ENCODE data around the gene CHPT1. TPM values are rescaled to one million over a fixed set of nuclear protein-coding genes. Genes with fewer than 3 reads are reported as not detected.

The CHPT1 gene
- total RNA-seq, 3 donors from 2014 or later, result 86.7 to 98.2 (median 97.2) TPM

- H3K4me3 ChIP-seq, result no peak overlapping the region
- intact Hi-C loops (cut with DNase I, micrococcal nuclease), result no loop called here
- H3K36me3 ChIP-seq (ENCODE audit: low read depth), result no peaks in the 10 kb centered on the region
- no peak for DNase-seq
- peak; percentile 59 for ATAC-seq
- TF ChIP-seq, protein P1, sequence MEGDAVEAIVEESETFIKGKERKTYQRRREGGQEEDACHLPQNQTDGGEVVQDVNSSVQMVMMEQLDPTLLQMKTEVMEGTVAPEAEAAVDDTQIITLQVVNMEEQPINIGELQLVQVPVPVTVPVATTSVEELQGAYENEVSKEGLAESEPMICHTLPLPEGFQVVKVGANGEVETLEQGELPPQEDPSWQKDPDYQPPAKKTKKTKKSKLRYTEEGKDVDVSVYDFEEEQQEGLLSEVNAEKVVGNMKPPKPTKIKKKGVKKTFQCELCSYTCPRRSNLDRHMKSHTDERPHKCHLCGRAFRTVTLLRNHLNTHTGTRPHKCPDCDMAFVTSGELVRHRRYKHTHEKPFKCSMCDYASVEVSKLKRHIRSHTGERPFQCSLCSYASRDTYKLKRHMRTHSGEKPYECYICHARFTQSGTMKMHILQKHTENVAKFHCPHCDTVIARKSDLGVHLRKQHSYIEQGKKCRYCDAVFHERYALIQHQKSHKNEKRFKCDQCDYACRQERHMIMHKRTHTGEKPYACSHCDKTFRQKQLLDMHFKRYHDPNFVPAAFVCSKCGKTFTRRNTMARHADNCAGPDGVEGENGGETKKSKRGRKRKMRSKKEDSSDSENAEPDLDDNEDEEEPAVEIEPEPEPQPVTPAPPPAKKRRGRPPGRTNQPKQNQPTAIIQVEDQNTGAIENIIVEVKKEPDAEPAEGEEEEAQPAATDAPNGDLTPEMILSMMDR (IDR thresholded peaks at IDR 0.05), result peak; percentile 49
- H3K9me3 ChIP-seq, result no peaks in the 10 kb centered on the region
- no peaks in the 10 kb centered on the region for H3K4me1 ChIP-seq (ENCODE audit: low read depth)
Measured at GRCh38 chr12:101759396-101760047, 62.1 kb downstream of the CHPT1 start.

GRCh38 chr12:101761350-101761749 lies 63.9 kb downstream of the CHPT1 start:
- Histone ChIP-seq H3K36me3 (ENCODE audit: low read depth) (peaks cover 6% of the 10 kb centered on the region), H3K4me1 (ENCODE audit: low read depth) (peaks cover 3% of the 10 kb centered on the region), H3K4me3 (no peak overlapping the region), H3K9me3 (no peaks in the 10 kb centered on the region)
- intact Hi-C loops (cut with DNase I, micrococcal nuclease), result no loop called here
- ATAC-seq (no peak), DNase-seq (no peak)
- TF ChIP-seq, protein P1 (IDR thresholded peaks at IDR 0.05), result no peak

- DNase-seq (no peak), ATAC-seq (no peak)
- Histone ChIP-seq H3K4me3 (no peak overlapping the region), H3K9me3 (no peaks in the 10 kb centered on the region), H3K4me1 (ENCODE audit: low read depth) (peaks cover 3% of the 10 kb centered on the region), H3K36me3 (ENCODE audit: low read depth) (peaks cover 6% of the 10 kb centered on the region)
- TF ChIP-seq, protein P1 (IDR thresholded peaks at IDR 0.05), result no peak
- intact Hi-C loops (cut with DNase I, micrococcal nuclease), result no loop called here
Measured at GRCh38 chr12:101761781-101762180, 64.3 kb downstream of the CHPT1 start.

DNA sequence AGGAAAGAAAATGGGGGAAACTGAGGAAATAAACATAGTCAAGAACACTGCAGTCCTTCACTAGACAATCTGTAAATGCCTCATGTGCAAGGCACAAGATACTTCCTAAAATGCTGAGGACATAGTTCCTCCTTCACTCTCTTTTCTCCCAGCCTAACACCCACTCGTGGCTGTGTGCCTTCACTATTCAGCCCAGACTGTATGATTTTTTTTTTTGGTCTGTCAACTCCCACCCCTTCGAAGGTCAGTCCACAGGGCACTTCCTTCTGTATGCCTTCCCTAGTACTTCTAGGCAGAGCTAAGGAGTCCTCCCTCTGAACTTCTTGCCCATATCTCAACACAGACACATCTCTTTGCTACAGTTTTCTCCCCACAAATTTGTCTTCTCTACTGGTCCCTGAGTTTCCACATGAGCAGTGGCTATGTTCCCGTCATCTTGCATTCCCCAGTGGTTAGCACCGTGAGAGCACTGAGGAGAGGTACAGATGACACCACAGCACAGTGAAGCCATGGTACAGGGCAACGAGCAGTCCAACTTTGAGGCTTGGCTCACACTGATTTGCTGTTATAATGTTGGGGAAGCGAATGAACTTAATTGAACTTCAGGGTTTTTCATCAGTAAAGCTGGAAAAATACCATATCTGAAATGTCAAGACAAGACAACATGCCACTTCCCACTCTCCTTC lies 65.9 kb downstream of the CHPT1 start:
- ATAC-seq (peak; percentile 56), DNase-seq (no peak)
- Histone ChIP-seq H3K9me3 (no peaks in the 10 kb centered on the region), H3K4me3 (no peak overlapping the region), H3K4me1 (ENCODE audit: low read depth) (peaks cover 3% of the 10 kb centered on the region), H3K36me3 (ENCODE audit: low read depth) (peaks cover 6% of the 10 kb centered on the region)
- intact Hi-C loops (cut with DNase I, micrococcal nuclease), result no loop called here
- TF ChIP-seq, protein P1 (IDR thresholded peaks at IDR 0.05), result no peak

DNA sequence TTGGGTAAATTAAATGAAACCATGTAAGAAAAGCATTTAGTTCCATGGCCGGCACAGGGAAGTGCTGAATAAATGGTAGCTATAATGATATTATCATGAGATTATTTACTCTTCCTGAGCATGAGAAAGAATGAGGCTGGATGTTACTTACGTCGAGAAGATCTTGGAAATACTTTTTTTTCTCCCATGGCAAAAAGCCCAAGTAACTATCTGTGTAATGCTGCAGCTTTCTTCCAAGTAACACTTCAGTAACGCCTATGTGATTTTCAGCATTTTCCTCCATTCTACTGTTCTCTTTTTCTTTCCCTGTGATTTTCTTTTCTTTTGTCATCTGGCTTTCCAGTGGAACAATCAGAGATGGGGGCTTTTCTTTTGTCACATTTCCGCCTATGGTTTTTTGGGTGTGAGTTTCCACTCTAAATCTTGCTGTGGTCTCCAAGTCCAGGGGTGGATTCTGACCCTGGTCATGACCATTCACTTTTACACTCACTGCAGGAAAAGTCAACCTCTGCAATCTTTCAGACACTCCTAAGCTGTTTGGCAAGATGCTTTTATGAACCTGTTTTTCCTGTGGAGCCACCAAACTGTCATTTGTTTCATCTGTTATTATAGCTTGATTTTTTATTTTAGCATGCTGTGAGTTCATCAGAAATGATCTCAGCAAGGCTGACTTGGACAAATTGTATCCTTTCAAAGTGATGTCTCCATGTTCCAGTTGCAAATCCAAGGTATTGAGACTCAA lies 66.8 kb downstream of the CHPT1 start:
- no peaks in the 10 kb centered on the region for H3K9me3 ChIP-seq
- H3K36me3 ChIP-seq (ENCODE audit: low read depth), result peaks cover 6% of the 10 kb centered on the region
- H3K4me3 ChIP-seq, result no peak overlapping the region
- intact Hi-C loops (cut with DNase I, micrococcal nuclease), result no loop called here
- TF ChIP-seq, protein P1 (IDR thresholded peaks at IDR 0.05), result no peak
- peaks cover 3% of the 10 kb centered on the region for H3K4me1 ChIP-seq (ENCODE audit: low read depth)
- ATAC-seq (peak; percentile 19), DNase-seq (peak in 1 of 3 donors; percentile 40)
